ENCODE results near the gene NPEPL1. TPM values are rescaled to one million over a fixed set of nuclear protein-coding genes. Genes with fewer than 3 reads are reported as not detected.

NPEPL1 gene
- total RNA-seq, 1 donor from 2014 or later, result 68.3 TPM

GRCh38 chr20:58694241-58695083 is 1.9 kb downstream of the NPEPL1 start:
- H3K4me3 ChIP-seq, result peak overlapping the region in 1 of 2 donors; percentile 81
- TF ChIP-seq, protein P1, sequence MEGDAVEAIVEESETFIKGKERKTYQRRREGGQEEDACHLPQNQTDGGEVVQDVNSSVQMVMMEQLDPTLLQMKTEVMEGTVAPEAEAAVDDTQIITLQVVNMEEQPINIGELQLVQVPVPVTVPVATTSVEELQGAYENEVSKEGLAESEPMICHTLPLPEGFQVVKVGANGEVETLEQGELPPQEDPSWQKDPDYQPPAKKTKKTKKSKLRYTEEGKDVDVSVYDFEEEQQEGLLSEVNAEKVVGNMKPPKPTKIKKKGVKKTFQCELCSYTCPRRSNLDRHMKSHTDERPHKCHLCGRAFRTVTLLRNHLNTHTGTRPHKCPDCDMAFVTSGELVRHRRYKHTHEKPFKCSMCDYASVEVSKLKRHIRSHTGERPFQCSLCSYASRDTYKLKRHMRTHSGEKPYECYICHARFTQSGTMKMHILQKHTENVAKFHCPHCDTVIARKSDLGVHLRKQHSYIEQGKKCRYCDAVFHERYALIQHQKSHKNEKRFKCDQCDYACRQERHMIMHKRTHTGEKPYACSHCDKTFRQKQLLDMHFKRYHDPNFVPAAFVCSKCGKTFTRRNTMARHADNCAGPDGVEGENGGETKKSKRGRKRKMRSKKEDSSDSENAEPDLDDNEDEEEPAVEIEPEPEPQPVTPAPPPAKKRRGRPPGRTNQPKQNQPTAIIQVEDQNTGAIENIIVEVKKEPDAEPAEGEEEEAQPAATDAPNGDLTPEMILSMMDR (IDR thresholded peaks at IDR 0.05), result no peak
- no peak overlapping the region for H3K27ac ChIP-seq
- no peak for DNase-seq (ENCODE audit: low spot score in 2 of 2)
- intact Hi-C loops (cut with DNase I), result loop anchor here (5.0 kb wide), 2 partner anchors 387 to 457 kb away; partner anchors contain the start of gene RAB22A
- no peaks in the 10 kb centered on the region for H3K9me3 ChIP-seq
- H3K27me3 ChIP-seq, result no peaks in the 10 kb centered on the region
- H3K4me1 ChIP-seq, result peaks cover 12 to 22% of the 10 kb centered on the region in 2 donors
- H3K36me3 ChIP-seq, result peaks cover 34% of the 10 kb centered on the region in 2 donors

- Histone ChIP-seq H3K27ac (no peak overlapping the region), H3K4me3 (no peak overlapping the region), H3K9me3 (no peaks in the 10 kb centered on the region), H3K36me3 (peaks cover 34 to 35% of the 10 kb centered on the region in 2 donors), H3K27me3 (no peaks in the 10 kb centered on the region), H3K4me1 (peaks cover 12 to 19% of the 10 kb centered on the region in 2 donors)
- intact Hi-C loops (cut with DNase I), result no loop called here
- TF ChIP-seq, protein P1 (IDR thresholded peaks at IDR 0.05), result no peak
- DNase-seq (ENCODE audit: low spot score in 2 of 2), result no peak
These were observed 2.6 kb downstream of the NPEPL1 start for GRCh38 chr20:58695084-58695722.

DNA sequence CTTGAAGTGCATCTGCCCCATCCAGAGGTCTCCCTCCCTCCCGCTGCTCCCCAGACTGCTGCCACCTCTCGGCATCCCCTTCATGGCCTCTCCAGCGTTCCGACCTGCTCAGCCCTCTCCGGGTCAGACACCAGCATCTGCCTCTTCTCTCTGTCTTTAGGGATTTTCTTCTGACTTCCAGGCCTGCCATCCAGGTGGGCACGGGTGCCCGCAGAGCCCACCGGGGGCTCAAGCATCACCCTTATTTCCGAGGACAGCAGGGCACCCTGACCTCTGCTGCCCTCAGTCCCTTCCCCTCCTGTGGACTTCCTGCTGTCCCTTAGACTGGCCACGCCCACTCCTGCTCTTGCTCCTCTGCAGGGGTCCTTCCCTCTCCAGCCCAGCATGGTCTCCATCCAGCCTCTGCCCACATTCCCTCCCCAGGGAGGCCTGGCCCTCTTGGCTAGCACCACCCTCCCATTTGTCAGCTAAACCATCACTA is 3.3 kb downstream of the NPEPL1 start:
- H3K27ac ChIP-seq, result no peak overlapping the region
- no peaks in the 10 kb centered on the region for H3K9me3 ChIP-seq
- TF ChIP-seq, protein P1 (IDR thresholded peaks at IDR 0.05), result no peak
- DNase-seq (ENCODE audit: low spot score in 2 of 2), result no peak
- no peaks in the 10 kb centered on the region for H3K27me3 ChIP-seq
- H3K36me3 ChIP-seq, result peaks cover 34 to 35% of the 10 kb centered on the region in 2 donors
- H3K4me1 ChIP-seq, result peaks cover 12 to 17% of the 10 kb centered on the region in 2 donors
- intact Hi-C loops (cut with DNase I), result no loop called here
- H3K4me3 ChIP-seq, result no peak overlapping the region

DNA sequence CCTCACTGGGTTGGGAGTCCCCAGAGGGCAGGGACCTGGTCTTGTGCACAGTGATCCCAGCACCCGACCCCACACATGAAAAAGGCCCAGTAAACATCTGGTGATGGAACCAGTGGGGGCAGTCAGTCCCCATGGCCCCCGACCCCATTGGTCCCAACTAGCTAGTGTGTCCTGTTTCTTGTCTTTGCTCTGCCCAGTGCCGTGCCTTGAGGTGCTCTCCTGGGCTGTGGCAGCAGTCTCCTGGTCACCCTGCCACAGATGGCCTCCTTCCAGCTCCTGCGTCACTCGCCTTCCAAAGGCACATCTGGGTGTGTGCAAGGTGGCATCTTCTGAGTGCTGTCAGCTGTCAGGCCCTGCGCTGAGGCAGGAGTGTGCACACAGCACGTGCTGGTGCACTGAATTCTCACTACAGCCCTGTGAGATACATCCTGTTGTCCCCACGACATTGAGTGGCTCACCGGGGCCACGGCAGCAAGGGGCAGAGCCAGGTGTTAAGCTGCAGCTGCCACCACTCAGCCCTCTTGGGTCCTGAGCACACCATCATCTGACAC is 3.9 kb downstream of the NPEPL1 start:
- DNase-seq (ENCODE audit: low spot score in 2 of 2), result no peak
- no peak overlapping the region for H3K4me3 ChIP-seq
- TF ChIP-seq, protein P1 (IDR thresholded peaks at IDR 0.05), result no peak
- peaks cover 34 to 35% of the 10 kb centered on the region in 2 donors for H3K36me3 ChIP-seq
- H3K9me3 ChIP-seq, result no peaks in the 10 kb centered on the region
- intact Hi-C loops (cut with DNase I), result no loop called here
- H3K4me1 ChIP-seq, result peaks cover 9 to 15% of the 10 kb centered on the region in 2 donors
- H3K27ac ChIP-seq, result no peak overlapping the region
- no peaks in the 10 kb centered on the region for H3K27me3 ChIP-seq

- Histone ChIP-seq H3K4me3 (no peak overlapping the region), H3K9me3 (no peaks in the 10 kb centered on the region), H3K27ac (no peak overlapping the region), H3K27me3 (no peaks in the 10 kb centered on the region), H3K36me3 (peaks cover 34 to 44% of the 10 kb centered on the region in 2 donors), H3K4me1 (peaks cover 9 to 15% of the 10 kb centered on the region in 2 donors)
- TF ChIP-seq, protein P1 (IDR thresholded peaks at IDR 0.05), result no peak
- intact Hi-C loops (cut with DNase I), result no loop called here
- DNase-seq (ENCODE audit: low spot score in 2 of 2), result no peak
These were observed 4.7 kb downstream of the NPEPL1 start for GRCh38 chr20:58697201-58697866.
